Upper lobe of left lung (tissue), 4 donors: ENCODE results near the gene RNF13.

Source experiments
- EP300 ChIP-seq, 4 donors: sonication (generic); formaldehyde crosslinking; IDR thresholded peaks; one replicate each; pipeline ENCODE4 v1.5.1; 2017; ENCODE audit warnings: antibody characterized with exemption in 4 of 4, control low read depth in 2 of 4
- POLR2A ChIP-seq, 4 donors: fragments of 450-650 bp; IDR thresholded peaks; one replicate each; pipeline ENCODE4 v1.5.1; 2016 to 2017; ENCODE audit warnings: antibody characterized with exemption in 4 of 4, mild to moderate bottlenecking in 2 of 4
- POLR2AphosphoS5 ChIP-seq, 2 donors: sonication (generic); formaldehyde crosslinking; IDR thresholded peaks; one replicate each; pipeline ENCODE4 v1.5.1; 2017; ENCODE audit warnings: antibody characterized with exemption in 2 of 2
- TF ChIP-seq, protein P1 (sequence below), 6 experiments: fragments of 450-650 bp in 4 of 6; fragments of 200-600 bp in 2 of 6; sonication (generic) in 2 of 6; IDR thresholded peaks; one replicate each; pipeline ENCODE4 v1.5.1; 2016 to 2019; ENCODE audit warnings: antibody characterized with exemption in 6 of 6

DNA sequence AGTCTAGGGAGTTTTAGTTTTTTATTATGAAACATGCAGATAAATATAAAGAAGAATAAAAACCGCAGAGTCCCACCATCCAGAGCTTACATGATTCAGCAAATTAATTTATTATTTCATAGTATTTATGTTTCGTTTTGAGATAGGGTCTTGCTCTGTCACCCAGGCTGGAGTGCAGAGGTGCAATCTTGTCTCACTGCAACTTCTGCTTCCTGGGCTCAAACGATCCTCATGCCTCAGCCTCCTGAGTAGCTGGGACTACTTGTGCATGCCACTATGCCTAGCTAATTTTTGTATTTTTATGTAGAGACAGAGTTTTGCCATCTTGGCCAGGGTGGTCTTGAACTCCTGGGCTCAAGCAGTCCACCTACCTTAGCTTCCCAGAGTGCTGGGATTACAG lies 13.6 kb downstream of the RNF13 start:
- TF ChIP-seq, protein P1, sequence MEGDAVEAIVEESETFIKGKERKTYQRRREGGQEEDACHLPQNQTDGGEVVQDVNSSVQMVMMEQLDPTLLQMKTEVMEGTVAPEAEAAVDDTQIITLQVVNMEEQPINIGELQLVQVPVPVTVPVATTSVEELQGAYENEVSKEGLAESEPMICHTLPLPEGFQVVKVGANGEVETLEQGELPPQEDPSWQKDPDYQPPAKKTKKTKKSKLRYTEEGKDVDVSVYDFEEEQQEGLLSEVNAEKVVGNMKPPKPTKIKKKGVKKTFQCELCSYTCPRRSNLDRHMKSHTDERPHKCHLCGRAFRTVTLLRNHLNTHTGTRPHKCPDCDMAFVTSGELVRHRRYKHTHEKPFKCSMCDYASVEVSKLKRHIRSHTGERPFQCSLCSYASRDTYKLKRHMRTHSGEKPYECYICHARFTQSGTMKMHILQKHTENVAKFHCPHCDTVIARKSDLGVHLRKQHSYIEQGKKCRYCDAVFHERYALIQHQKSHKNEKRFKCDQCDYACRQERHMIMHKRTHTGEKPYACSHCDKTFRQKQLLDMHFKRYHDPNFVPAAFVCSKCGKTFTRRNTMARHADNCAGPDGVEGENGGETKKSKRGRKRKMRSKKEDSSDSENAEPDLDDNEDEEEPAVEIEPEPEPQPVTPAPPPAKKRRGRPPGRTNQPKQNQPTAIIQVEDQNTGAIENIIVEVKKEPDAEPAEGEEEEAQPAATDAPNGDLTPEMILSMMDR (IDR thresholded peaks at IDR 0.05), result no peak
- TF ChIP-seq EP300 (IDR thresholded peaks at IDR 0.05), result no peak
- TF ChIP-seq POLR2AphosphoS5 (IDR thresholded peaks at IDR 0.05), result no peak
- no peak for TF ChIP-seq POLR2A (IDR thresholded peaks at IDR 0.05)
